HepG2 (cell line): Measurements from ENCODE around the gene TMEM200A. TPM values are rescaled to one million over a fixed set of nuclear protein-coding genes. Genes with fewer than 3 reads are reported as not detected.

Source experiments
- CENPBD1 ChIP-seq: sonication (generic); formaldehyde crosslinking; IDR thresholded peaks from 2 replicates; pipeline ENCODE4 v1.8.0; 2022; ENCODE audit warnings: missing genetic modification reagents, low read depth, mild to moderate bottlenecking, borderline replicate concordance
- DR1 ChIP-seq: sonication (generic); formaldehyde crosslinking; IDR thresholded peaks from 2 replicates; pipeline ENCODE4 v1.8.0; 2021; ENCODE audit warnings: mild to moderate bottlenecking, missing genetic modification reagents, inconsistent platforms
- ELF4 ChIP-seq: sonication (generic); formaldehyde crosslinking; IDR thresholded peaks from 2 replicates; pipeline ENCODE4 v1.5.0; 2020; ENCODE audit warnings: missing genetic modification reagents, mild to moderate bottlenecking, moderate library complexity, borderline replicate concordance
- GMEB1 ChIP-seq: sonication (generic); formaldehyde crosslinking; IDR thresholded peaks from 2 replicates; pipeline ENCODE4 v1.5.1; 2020; ENCODE audit warnings: missing genetic modification reagents, mild to moderate bottlenecking, borderline replicate concordance
- MXD1 ChIP-seq: sonication (generic); formaldehyde crosslinking; IDR thresholded peaks from 2 replicates; pipeline ENCODE4 v1.4.0; 2020; ENCODE audit warnings: mild to moderate bottlenecking, missing genetic modification reagents
- NFATC3 ChIP-seq: sonication (generic); formaldehyde crosslinking; IDR thresholded peaks from 2 replicates; pipeline ENCODE4 v1.5.1; 2020; ENCODE audit warnings: mild to moderate bottlenecking, missing genetic modification reagents
- RERE ChIP-seq: IDR thresholded peaks from 2 replicates; pipeline ENCODE4 v1.6.1; 2016; ENCODE audit warnings: low read depth, missing genetic modification reagents, missing compliant biosample characterization
- TBP ChIP-seq: sonication (generic); formaldehyde crosslinking; IDR thresholded peaks from 2 replicates; pipeline ENCODE4 v1.5.0; 2020; ENCODE audit warnings: missing genetic modification reagents
- TCF7L2 ChIP-seq: IDR thresholded peaks from 2 replicates; pipeline ENCODE4 v1.6.1; 2011; ENCODE audit warnings: mild to moderate bottlenecking, low read depth, low read length, moderate library complexity
- ZFAT ChIP-seq: sonication (generic); formaldehyde crosslinking; conservative IDR thresholded peaks from 2 replicates; pipeline ENCODE4 v1.8.1; 2023; ENCODE audit warnings: missing genetic modification reagents, inconsistent platforms
- ZNF629 ChIP-seq: sonication (generic); formaldehyde crosslinking; conservative IDR thresholded peaks from 2 replicates; pipeline ENCODE4 v1.5.0; 2020; ENCODE audit warnings: missing genetic modification reagents
- ZNF782 ChIP-seq: sonication (generic); formaldehyde crosslinking; IDR thresholded peaks from 2 replicates; pipeline ENCODE4 v1.4.0; 2020; ENCODE audit warnings: missing genetic modification reagents, mild to moderate bottlenecking, borderline replicate concordance
- polyA plus RNA-seq, 8 experiments: library from polyadenylated mRNA; depleted of rRNA in 3 of 8; stranded (reverse) in 7 of 8; unstranded in 1 of 8; fragments of >200 nt; fragmentation: Illumina TruSeq in 4 of 8; extraction: Trizol in 4 of 8; gene quantifications; 2 replicates each; pipeline versions ENCODE4 v1.2.1 to v1.2.3, GENCODE V29; 2011 to 2016; ENCODE audit warnings: low read depth in 4 of 8, missing spikeins in 1 of 8, mixed read lengths in 1 of 8; ENCODE audit not compliant: insufficient read depth in 1 of 8
- total RNA-seq, 5 experiments: library from RNA; depleted of rRNA; stranded (reverse); fragments of >200 nt; fragmentation: Illumina TruSeq; extraction: Trizol; gene quantifications; 2 replicates each; pipeline ENCODE4 v1.2.3, GENCODE V29; 2016; ENCODE audit warnings: low read depth in 1 of 5

The TMEM200A gene
- total and polyA plus RNA-seq, 2 of the 13 experiments (the other 11 are each of a cell fraction or from before 2014, with no cell fraction given) = 0.34 TPM; not detected in 1

GRCh38 chr6:130359736-130360135 is 6.1 kb upstream of the TMEM200A start (continued):
- TF ChIP-seq RERE (CRISPR knock-in tag) (no peak), ZNF782 (CRISPR knock-in tag) (no peak), ZNF629 (CRISPR knock-in tag) (no peak), CENPBD1 (no peak), TCF7L2 (no peak), TBP (CRISPR knock-in tag) (no peak), MXD1 (CRISPR knock-in tag) (no peak), ZFAT (no peak), NFATC3 (CRISPR knock-in tag) (no peak), ELF4 (CRISPR knock-in tag) (no peak), DR1 (CRISPR knock-in tag) (no peak), GMEB1 (CRISPR knock-in tag) (no peak)
